ENCODE measurements around the gene PCBP2.
"Not testable (repeated sequence)": the region's sequence is repeated elsewhere in the genome, so short reads cannot be mapped to it uniquely, and the experiment has no call there.

PCBP2 gene

GRCh38 chr12:53467082-53467481, 15.2 kb downstream of the PCBP2 start:
- Mint-ChIP-seq H3K36me3 (ENCODE audit: insufficient read depth) (peaks cover 100% of the 10 kb centered on the region), H3K4me3 (no peak overlapping the region), H3K4me1 (ENCODE audit: low read depth in 2 of 2) (peaks cover 23 to 47% of the 10 kb centered on the region in 2 donors), H3K27me3 (no peaks in the 10 kb centered on the region), H3K27ac (peak overlapping the region; percentile 4 to 26), H3K9me3 (no peaks in the 10 kb centered on the region)
- DNase-seq = no peak
- no peak for ATAC-seq (replicated peaks)

GRCh38 chr12:53467880-53468279, 16.0 kb downstream of the PCBP2 start:
- peak overlapping the region in 1 of 2 donors; percentile 26 for H3K27ac Mint-ChIP-seq
- H3K4me1 Mint-ChIP-seq (ENCODE audit: low read depth in 2 of 2) = peaks cover 26 to 48% of the 10 kb centered on the region in 2 donors

GRCh38 chr12:53468282-53468681, 16.4 kb downstream of the PCBP2 start:
- Mint-ChIP-seq H3K36me3 (ENCODE audit: insufficient read depth) (peaks cover 100% of the 10 kb centered on the region), H3K27ac (peak overlapping the region in 1 of 2 donors; percentile 65), H3K4me3 (no peak overlapping the region), H3K4me1 (ENCODE audit: low read depth in 2 of 2) (peaks cover 28 to 47% of the 10 kb centered on the region in 2 donors), H3K9me3 (no peaks in the 10 kb centered on the region), H3K27me3 (no peaks in the 10 kb centered on the region)
- ATAC-seq (replicated peaks) (no peak), DNase-seq (no peak)

More at GRCh38 chr12:53467880-53468279, 16.0 kb downstream of the PCBP2 start:
- Mint-ChIP-seq H3K9me3 (no peaks in the 10 kb centered on the region), H3K27me3 (no peaks in the 10 kb centered on the region), H3K36me3 (ENCODE audit: insufficient read depth) (peaks cover 100% of the 10 kb centered on the region), H3K4me3 (no peak overlapping the region)
- DNase-seq (no peak), ATAC-seq (replicated peaks) (no peak)

- Mint-ChIP-seq H3K9me3 (no peaks in the 10 kb centered on the region), H3K27me3 (no peaks in the 10 kb centered on the region), H3K36me3 (ENCODE audit: insufficient read depth) (peaks cover 100% of the 10 kb centered on the region), H3K27ac (peak overlapping the region; percentile 42 to 69), H3K4me3 (no peak overlapping the region), H3K4me1 (ENCODE audit: low read depth in 2 of 2) (peaks cover 29 to 64% of the 10 kb centered on the region in 2 donors)
- DNase-seq (no peak), ATAC-seq (replicated peaks) (no peak)
Observed at GRCh38 chr12:53472056-53472582, 20.2 kb downstream of the PCBP2 start.

- Mint-ChIP-seq H3K9me3 (no peaks in the 10 kb centered on the region), H3K4me3 (peak overlapping the region in 1 of 2 donors; percentile 34), H3K27ac (peak overlapping the region; percentile 49 to 64), H3K27me3 (no peaks in the 10 kb centered on the region), H3K4me1 (ENCODE audit: low read depth in 2 of 2) (peaks cover 25 to 58% of the 10 kb centered on the region in 2 donors), H3K36me3 (ENCODE audit: insufficient read depth) (peaks cover 100% of the 10 kb centered on the region)
- ATAC-seq (replicated peaks) (no peak), DNase-seq (no peak)
Observed at GRCh38 chr12:53474077-53474476, 22.2 kb downstream of the PCBP2 start.

GRCh38 chr12:53474819-53475218, 22.9 kb downstream of the PCBP2 start:
- no peak for DNase-seq

GRCh38 chr12:53476769-53477209, 24.9 kb downstream of the PCBP2 start:
- ATAC-seq (replicated peaks) (peak; percentile 41), DNase-seq (no peak)
- no peak overlapping the region for H3K4me3 Mint-ChIP-seq
- peak overlapping the region; percentile 58 to 82 for H3K27ac Mint-ChIP-seq
- H3K4me1 Mint-ChIP-seq (ENCODE audit: low read depth in 2 of 2) = peaks cover 18 to 48% of the 10 kb centered on the region in 2 donors
- H3K9me3 Mint-ChIP-seq = no peaks in the 10 kb centered on the region
- no peaks in the 10 kb centered on the region for H3K27me3 Mint-ChIP-seq
- H3K36me3 Mint-ChIP-seq (ENCODE audit: insufficient read depth) = peaks cover 100% of the 10 kb centered on the region

More at GRCh38 chr12:53474819-53475218, 22.9 kb downstream of the PCBP2 start:
- Mint-ChIP-seq H3K27ac (peak overlapping the region; percentile 64 to 96), H3K4me1 (ENCODE audit: low read depth in 2 of 2) (peaks cover 25 to 58% of the 10 kb centered on the region in 2 donors), H3K4me3 (peak overlapping the region in 1 of 2 donors; percentile 34), H3K36me3 (ENCODE audit: insufficient read depth) (peaks cover 100% of the 10 kb centered on the region), H3K9me3 (no peaks in the 10 kb centered on the region), H3K27me3 (no peaks in the 10 kb centered on the region)
- peak; percentile 56 for ATAC-seq (replicated peaks)

- DNase-seq = no peak
- H3K27ac Mint-ChIP-seq = peak overlapping the region; percentile 56 to 71
Observed at GRCh38 chr12:53478865-53479264, 27.0 kb downstream of the PCBP2 start.

GRCh38 chr12:53479331-53479730, 27.4 kb downstream of the PCBP2 start:
- Mint-ChIP-seq H3K4me3 (no peak overlapping the region), H3K27ac (no peak overlapping the region), H3K27me3 (no peaks in the 10 kb centered on the region), H3K4me1 (ENCODE audit: low read depth in 2 of 2) (peaks cover 12 to 26% of the 10 kb centered on the region in 2 donors), H3K9me3 (no peaks in the 10 kb centered on the region), H3K36me3 (ENCODE audit: insufficient read depth) (peaks cover 99% of the 10 kb centered on the region)
- ATAC-seq (replicated peaks) (no peak), DNase-seq (no peak)

More at GRCh38 chr12:53478865-53479264, 27.0 kb downstream of the PCBP2 start:
- Mint-ChIP-seq H3K36me3 (ENCODE audit: insufficient read depth) (peaks cover 99% of the 10 kb centered on the region), H3K9me3 (no peaks in the 10 kb centered on the region), H3K4me1 (ENCODE audit: low read depth in 2 of 2) (peaks cover 12 to 31% of the 10 kb centered on the region in 2 donors), H3K4me3 (no peak overlapping the region), H3K27me3 (no peaks in the 10 kb centered on the region)
- ATAC-seq (replicated peaks) = no peak

GRCh38 chr12:53480491-53481442, 28.9 kb downstream of the PCBP2 start:
- H3K27me3 Mint-ChIP-seq = no peaks in the 10 kb centered on the region
- H3K9me3 Mint-ChIP-seq = no peaks in the 10 kb centered on the region
- no peak overlapping the region for H3K4me3 Mint-ChIP-seq
- H3K36me3 Mint-ChIP-seq (ENCODE audit: insufficient read depth) = peaks cover 99% of the 10 kb centered on the region
- peaks cover 8 to 15% of the 10 kb centered on the region in 2 donors for H3K4me1 Mint-ChIP-seq (ENCODE audit: low read depth in 2 of 2)
- peak overlapping the region in 1 of 2 donors; percentile 82 for H3K27ac Mint-ChIP-seq
- ATAC-seq (replicated peaks) (no peak), DNase-seq (no peak)

GRCh38 chr12:53481458-53481857, 29.6 kb downstream of the PCBP2 start:
- DNase-seq = not testable (repeated sequence)

GRCh38 chr12:53481939-53482586, 30.2 kb downstream of the PCBP2 start:
- H3K36me3 Mint-ChIP-seq (ENCODE audit: insufficient read depth) = peaks cover 97% of the 10 kb centered on the region
- H3K4me1 Mint-ChIP-seq (ENCODE audit: low read depth in 2 of 2) = peaks cover 8 to 13% of the 10 kb centered on the region in 2 donors
- H3K9me3 Mint-ChIP-seq = no peaks in the 10 kb centered on the region
- no peak overlapping the region for H3K4me3 Mint-ChIP-seq
- DNase-seq (no peak), ATAC-seq (replicated peaks) (peak; percentile 41)
- H3K27me3 Mint-ChIP-seq = no peaks in the 10 kb centered on the region
- H3K27ac Mint-ChIP-seq = peak overlapping the region in 1 of 2 donors; percentile 82

More at GRCh38 chr12:53481458-53481857, 29.6 kb downstream of the PCBP2 start:
- not testable (repeated sequence) for H3K9me3 Mint-ChIP-seq; H3K4me3 Mint-ChIP-seq; H3K27me3 Mint-ChIP-seq; ATAC-seq (replicated peaks)
- H3K36me3 Mint-ChIP-seq (ENCODE audit: insufficient read depth) = peaks cover 99% of the 10 kb centered on the region
- peaks cover 11% of the 10 kb centered on the region in 2 donors for H3K4me1 Mint-ChIP-seq (ENCODE audit: low read depth in 2 of 2)
- peak overlapping the region in 1 of 2 donors; percentile 82 for H3K27ac Mint-ChIP-seq

- no peaks in the 10 kb centered on the region for H3K27me3 Mint-ChIP-seq
- no peak overlapping the region for H3K4me3 Mint-ChIP-seq
- peaks cover 11 to 17% of the 10 kb centered on the region in 2 donors for H3K4me1 Mint-ChIP-seq (ENCODE audit: low read depth in 2 of 2)
- no peaks in the 10 kb centered on the region for H3K9me3 Mint-ChIP-seq
- peaks cover 96% of the 10 kb centered on the region for H3K36me3 Mint-ChIP-seq (ENCODE audit: insufficient read depth)
- peak overlapping the region in 1 of 2 donors; percentile 82 for H3K27ac Mint-ChIP-seq
- ATAC-seq (replicated peaks) (no peak), DNase-seq (no peak)
Observed at GRCh38 chr12:53482626-53483168, 30.8 kb downstream of the PCBP2 start.

Data from effector memory CD8-positive, alpha-beta T cell (primary cell).